Karpas-422 (cell line): ENCODE data around the gene FBXL15. TPM values are rescaled to one million over a fixed set of nuclear protein-coding genes. Genes with fewer than 3 reads are reported as not detected.
"Not testable (repeated sequence)": the region's sequence is repeated elsewhere in the genome, so short reads cannot be mapped to it uniquely, and the experiment has no call there.

Experiments
- DNase-seq: peaks from one replicate; pipeline ENCODE4 v3.0.0-alpha.2; 2015
- H2AFZ ChIP-seq: fragments of 200-600 bp; sonication (generic); 2 replicates; pipeline ENCODE4 v1.6.1; 2014; ENCODE audit warnings: antibody characterized with exemption, low read length, mixed read lengths
- H3K27ac ChIP-seq: fragments of 200-600 bp; sonication (generic); 2 replicates; pipeline ENCODE4 v1.5.1; 2014; ENCODE audit warnings: mild to moderate bottlenecking, low read length, moderate library complexity
- H3K27me3 ChIP-seq: fragments of 200-600 bp; sonication (generic); 2 replicates; pipeline ENCODE4 v1.6.1; 2014; ENCODE audit warnings: low read length, mixed read lengths
- H3K36me3 ChIP-seq: fragments of 200-600 bp; sonication (generic); 2 replicates; pipeline ENCODE4 v1.6.1; 2014; ENCODE audit warnings: low read length, mixed read lengths; ENCODE audit not compliant: insufficient read depth
- H3K4me1 ChIP-seq: fragments of 200-600 bp; sonication (generic); 2 replicates; pipeline ENCODE4 v1.6.1; 2014; ENCODE audit warnings: mild to moderate bottlenecking, low read length, mixed read lengths
- H3K4me2 ChIP-seq: fragments of 200-600 bp; sonication (generic); 2 replicates; pipeline ENCODE4 v1.6.1; 2014; ENCODE audit warnings: low read length, low read depth, mild to moderate bottlenecking; ENCODE audit not compliant: poor library complexity, severe bottlenecking
- H3K4me3 ChIP-seq: fragments of 200-600 bp; sonication (generic); 2 replicates; pipeline ENCODE4 v1.5.1; 2014; ENCODE audit warnings: mild to moderate bottlenecking, antibody characterized with exemption, low read length, mixed read lengths
- H3K79me2 ChIP-seq: fragments of 200-600 bp; sonication (generic); 2 replicates; pipeline ENCODE4 v1.6.1; 2014; ENCODE audit warnings: mild to moderate bottlenecking, low read length, mixed read lengths
- H3K9ac ChIP-seq: fragments of 200-600 bp; sonication (generic); 2 replicates; pipeline ENCODE4 v1.6.0; 2014; ENCODE audit warnings: low read length
- H3K9me2 ChIP-seq: fragments of 200-600 bp; sonication (generic), shearing (Covaris generic); replicated peaks from 2 replicates; pipeline ENCODE4 v1.6.0; 2014; ENCODE audit warnings: mild to moderate bottlenecking, low read length, moderate library complexity; ENCODE audit not compliant: insufficient read depth
- H3K9me3 ChIP-seq: fragments of 300-700, 200-600 bp; sonication (generic); 2 replicates; pipeline ENCODE4 v1.6.1; 2014; ENCODE audit warnings: low read length, mixed read lengths
- H4K20me1 ChIP-seq: fragments of 200-600 bp; sonication (generic); 2 replicates; pipeline ENCODE4 v1.6.1; 2014; ENCODE audit warnings: mild to moderate bottlenecking, antibody characterized with exemption, low read length, low read depth; ENCODE audit not compliant: insufficient read depth
- total RNA-seq: library from RNA; depleted of rRNA; stranded (reverse); fragments of >200 nt; shearing (Covaris generic); gene quantifications from 2 replicates; pipeline ENCODE4 v1.2.3, GENCODE V29; 2014; ENCODE audit warnings: low replicate concordance

FBXL15 gene
- total RNA-seq, 1 experiment from 2014 or later = 2.4 TPM

DNA sequence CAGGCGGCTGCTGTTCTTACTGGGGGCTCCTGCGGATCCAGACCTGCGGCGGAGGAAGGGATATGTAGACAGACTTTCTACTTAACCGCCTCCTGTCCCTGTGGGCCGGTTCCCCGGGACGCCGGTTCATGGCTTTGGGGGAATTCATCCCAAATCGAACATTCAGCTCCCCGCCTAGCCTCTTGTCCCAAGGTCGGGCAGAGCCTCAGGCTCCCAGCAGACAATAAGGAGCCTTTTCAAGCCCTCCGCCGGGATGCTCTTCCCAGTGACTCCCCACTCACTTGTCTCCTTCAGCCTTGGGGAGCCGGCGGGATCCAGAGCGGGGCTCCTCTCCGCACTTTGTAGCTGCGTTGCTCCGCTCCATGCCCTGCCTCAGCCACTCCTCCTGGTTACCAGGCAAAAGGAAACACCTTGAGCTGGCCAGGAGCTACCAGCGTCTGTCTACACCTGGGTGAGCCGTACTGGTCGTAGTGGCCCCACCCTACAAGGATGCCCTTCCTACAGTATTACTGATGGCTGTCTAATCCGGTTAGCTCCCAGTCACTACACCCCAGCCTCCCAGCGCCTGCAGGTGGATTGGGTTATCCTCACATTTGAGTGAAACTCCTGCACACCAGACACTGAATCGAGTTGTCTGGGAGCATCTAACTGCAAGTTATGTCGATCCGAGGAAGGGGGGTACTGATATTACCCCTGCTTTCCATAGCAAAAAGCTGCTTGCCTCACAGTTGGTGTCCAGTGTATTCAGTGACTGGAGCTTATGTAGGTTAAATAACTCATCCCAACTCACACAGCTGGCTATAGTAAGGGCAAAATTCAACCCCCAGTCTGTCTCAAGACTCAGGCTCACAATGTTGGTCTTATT is 30.7 kb downstream of the FBXL15 start, which contains the start of gene C10orf95:
Gene C10orf95 (minus strand): TSS at position 439 of the 865 bp plus-strand sequence. CDS start 450 bp downstream, outside the sequence.
- peak within 1 kb of the TSS; percentile 79 for H3K4me2 ChIP-seq
- H3K9me3 ChIP-seq = no peaks in the 10 kb centered on the region
- H3K4me3 ChIP-seq = peak within 1 kb of the TSS; percentile 85
- no peak for DNase-seq
- no peaks in the 10 kb centered on the region for H3K36me3 ChIP-seq
- peaks cover 15% of the 10 kb centered on the region for H3K79me2 ChIP-seq
- H3K27ac ChIP-seq = peak within 1 kb of the TSS; percentile 62
- H3K9me2 ChIP-seq = no peaks in the 10 kb centered on the region
- H3K27me3 ChIP-seq = no peaks in the 10 kb centered on the region
- H3K4me1 ChIP-seq = peaks cover 44% of the 10 kb centered on the region
- H4K20me1 ChIP-seq = no peaks in the 10 kb centered on the region
- H3K9ac ChIP-seq = peak within 1 kb of the TSS; percentile 90
- no peak within 1 kb of the TSS for H2AFZ ChIP-seq

DNA sequence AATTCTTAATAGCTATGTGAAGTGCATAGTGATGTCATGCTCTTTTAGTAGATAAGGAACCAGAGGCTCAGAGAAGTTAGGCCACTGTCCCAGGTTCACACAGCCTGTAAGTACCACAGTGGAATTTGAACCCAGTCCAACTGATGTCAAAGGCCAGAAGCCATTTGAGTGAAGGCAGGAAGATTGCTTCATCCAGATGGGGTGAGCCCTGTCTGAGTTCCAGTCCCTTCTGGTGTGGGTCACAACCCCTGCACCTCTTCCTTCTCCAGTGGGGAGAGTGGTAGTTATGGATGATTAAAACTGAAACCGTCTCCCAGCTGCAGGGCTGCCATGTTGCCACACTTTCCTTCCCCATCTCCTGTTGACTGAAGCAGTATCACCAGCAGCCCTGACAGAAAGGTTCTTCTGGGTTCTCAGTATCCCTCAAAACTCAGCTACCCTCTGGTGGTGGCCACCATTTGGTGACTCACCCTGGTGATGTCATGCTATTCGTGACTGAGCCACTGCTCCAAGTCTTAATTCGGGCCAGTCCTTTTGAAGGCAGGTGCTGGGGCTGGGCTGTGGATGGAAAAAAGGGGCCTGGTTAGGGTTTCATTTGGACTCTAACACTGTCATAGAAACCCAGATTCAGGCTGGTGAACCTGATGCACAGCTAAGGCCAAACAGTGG is 32.2 kb downstream of the FBXL15 start:
- H3K4me3 ChIP-seq = no peak overlapping the region
- H3K9ac ChIP-seq = peak overlapping the region; percentile 8; the same call in 1 of the 2 replicates
- H3K4me2 ChIP-seq = peak overlapping the region; percentile 50
- H3K27ac ChIP-seq = no peak overlapping the region
- no peaks in the 10 kb centered on the region for H3K27me3 ChIP-seq
- H3K9me2 ChIP-seq = no peaks in the 10 kb centered on the region
- peaks cover 44% of the 10 kb centered on the region for H3K4me1 ChIP-seq
- no peak overlapping the region for H2AFZ ChIP-seq
- H4K20me1 ChIP-seq = no peaks in the 10 kb centered on the region
- no peaks in the 10 kb centered on the region for H3K9me3 ChIP-seq
- peaks cover 15% of the 10 kb centered on the region for H3K79me2 ChIP-seq
- H3K36me3 ChIP-seq = no peaks in the 10 kb centered on the region
- DNase-seq = no peak

DNA sequence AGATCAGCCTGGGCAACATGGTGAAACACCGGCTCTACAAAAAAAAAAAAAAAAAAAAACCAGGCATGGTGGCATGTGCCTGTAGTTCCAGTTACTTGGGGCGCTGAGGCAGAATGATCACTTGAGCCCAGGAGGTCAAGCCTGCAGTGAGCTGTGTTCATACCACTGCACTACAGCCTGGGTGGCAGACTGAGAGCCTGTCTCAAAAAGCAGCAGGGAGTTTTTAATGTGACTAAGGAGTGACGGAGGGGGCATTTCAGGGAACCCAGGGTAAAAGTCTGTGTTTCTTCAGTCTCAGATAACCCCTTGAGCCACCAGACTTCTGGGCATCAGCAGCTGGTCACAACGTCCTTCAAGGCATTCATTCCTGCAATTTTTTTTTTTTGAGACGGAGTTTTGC is 32.9 kb downstream of the FBXL15 start:
- Histone ChIP-seq H3K4me2 (peak overlapping the region; percentile 50), H3K27ac (no peak overlapping the region), H3K9me2 (no peaks in the 10 kb centered on the region), H4K20me1 (no peaks in the 10 kb centered on the region), H3K27me3 (no peaks in the 10 kb centered on the region), H2AFZ (no peak overlapping the region), H3K79me2 (peaks cover 15% of the 10 kb centered on the region), H3K9me3 (no peaks in the 10 kb centered on the region), H3K4me3 (0 out of 2 replicates have a peak overlapping the region, but pooled peaks have one; percentile 19), H3K4me1 (peaks cover 44% of the 10 kb centered on the region), H3K36me3 (no peaks in the 10 kb centered on the region), H3K9ac (peak overlapping the region; percentile 8; the same call in 1 of the 2 replicates)
- no peak for DNase-seq

GRCh38 chr10:102454662-102455487 is 34.2 kb downstream of the FBXL15 start:
- DNase-seq, H4K20me1 ChIP-seq, H3K36me3 ChIP-seq, H3K4me3 ChIP-seq, H3K27me3 ChIP-seq, H3K9me3 ChIP-seq, H2AFZ ChIP-seq, H3K9me2 ChIP-seq: not testable (repeated sequence)
- peak overlapping the region; percentile 33; the same call in 1 of the 2 replicates for H3K9ac ChIP-seq
- H3K79me2 ChIP-seq = peaks cover 14% of the 10 kb centered on the region
- peak overlapping the region; percentile 61 for H3K27ac ChIP-seq
- peak overlapping the region; percentile 50 for H3K4me2 ChIP-seq
- peaks cover 40% of the 10 kb centered on the region for H3K4me1 ChIP-seq

- no peak overlapping the region for H3K9ac ChIP-seq
- no peak overlapping the region for H3K27ac ChIP-seq
- H3K4me2 ChIP-seq = no peak overlapping the region
These were observed 35.3 kb downstream of the FBXL15 start for GRCh38 chr10:102455893-102456471.

DNA sequence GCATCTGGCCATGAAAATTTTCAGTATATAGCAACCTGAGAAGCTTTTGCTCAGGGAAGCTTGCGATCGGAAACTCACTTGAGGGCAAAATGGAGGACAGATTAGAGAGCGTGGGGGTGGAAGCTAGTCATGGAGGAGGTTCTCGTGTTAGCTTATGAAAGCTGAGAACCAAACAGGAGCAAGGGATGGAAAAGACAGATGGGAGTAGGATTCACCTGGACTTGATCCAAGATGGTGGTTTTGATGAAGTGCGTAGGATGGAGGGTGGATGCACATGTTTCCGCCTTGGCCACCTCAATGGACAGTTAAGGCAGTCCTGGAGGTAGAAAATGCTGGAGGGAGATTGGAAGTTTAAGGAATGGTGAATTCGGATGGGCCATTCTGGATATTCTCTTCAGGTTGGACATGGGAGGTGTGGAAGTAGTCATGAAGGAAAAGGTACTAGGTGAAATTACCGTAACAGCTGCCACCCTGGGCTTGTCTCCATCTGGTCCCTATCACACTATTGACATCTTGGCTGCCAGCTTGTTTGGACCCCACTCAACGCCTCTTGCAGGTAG is 37.0 kb downstream of the FBXL15 start:
- no peak overlapping the region for H3K9ac ChIP-seq
- no peak for DNase-seq
- no peak overlapping the region for H3K27ac ChIP-seq
- no peaks in the 10 kb centered on the region for H3K36me3 ChIP-seq
- no peaks in the 10 kb centered on the region for H3K27me3 ChIP-seq
- H3K9me3 ChIP-seq = no peaks in the 10 kb centered on the region
- H3K4me1 ChIP-seq = peaks cover 44% of the 10 kb centered on the region
- no peaks in the 10 kb centered on the region for H3K79me2 ChIP-seq
- no peaks in the 10 kb centered on the region for H4K20me1 ChIP-seq
- H3K4me3 ChIP-seq = no peak overlapping the region
- H3K9me2 ChIP-seq = no peaks in the 10 kb centered on the region
- no peak overlapping the region for H2AFZ ChIP-seq
- no peak overlapping the region for H3K4me2 ChIP-seq

More at GRCh38 chr10:102455893-102456471, 35.3 kb downstream of the FBXL15 start:
- H2AFZ ChIP-seq = no peak overlapping the region
- no peaks in the 10 kb centered on the region for H3K27me3 ChIP-seq
- no peaks in the 10 kb centered on the region for H3K9me2 ChIP-seq
- H4K20me1 ChIP-seq = no peaks in the 10 kb centered on the region
- peaks cover 43% of the 10 kb centered on the region for H3K4me1 ChIP-seq
- H3K36me3 ChIP-seq = no peaks in the 10 kb centered on the region
- no peak for DNase-seq
- no peaks in the 10 kb centered on the region for H3K9me3 ChIP-seq
- no peak overlapping the region for H3K4me3 ChIP-seq
- peaks cover 9% of the 10 kb centered on the region for H3K79me2 ChIP-seq

DNA sequence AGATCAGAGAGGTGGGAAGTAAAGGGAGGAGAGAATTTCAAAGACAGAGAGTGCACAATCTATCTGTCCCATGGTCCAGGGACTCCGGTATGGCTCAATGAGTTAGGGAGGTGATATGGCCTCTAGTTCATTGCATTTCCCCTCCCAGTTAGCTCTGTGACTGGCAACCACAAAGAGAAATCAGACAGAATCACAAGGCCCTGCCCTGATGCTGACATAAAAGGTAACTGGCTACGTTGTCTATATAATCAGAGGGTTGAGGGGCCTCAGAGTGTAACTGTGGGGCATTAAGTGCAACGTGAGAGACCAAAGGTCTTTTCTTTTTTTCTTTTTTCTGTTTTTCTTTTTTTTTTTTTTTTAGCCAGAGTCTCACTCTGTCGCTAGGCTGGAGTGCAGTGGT is 38.0 kb downstream of the FBXL15 start:
- Histone ChIP-seq H3K36me3 (no peaks in the 10 kb centered on the region), H3K9ac (no peak overlapping the region), H3K4me2 (no peak overlapping the region), H3K9me2 (no peaks in the 10 kb centered on the region), H3K27me3 (no peaks in the 10 kb centered on the region), H3K79me2 (no peaks in the 10 kb centered on the region), H2AFZ (no peak overlapping the region), H3K27ac (no peak overlapping the region), H3K4me1 (peaks cover 34% of the 10 kb centered on the region), H3K9me3 (no peaks in the 10 kb centered on the region), H3K4me3 (no peak overlapping the region), H4K20me1 (no peaks in the 10 kb centered on the region)
- no peak for DNase-seq
